D721Med (cell line): ENCODE results near the gene TDRD7.
"Not testable (repeated sequence)": the region's sequence is repeated elsewhere in the genome, so short reads cannot be mapped to it uniquely, and the experiment has no call there.

Experiments
- DNase-seq: peaks from one replicate; pipeline ENCODE4 v3.0.0; 2011; ENCODE audit warnings: low spot score; ENCODE audit not compliant: insufficient read length
- FAIRE-seq: peaks from 2 replicates; lab custom pipeline; 2011; peaks lifted over from hg19 to GRCh38; lab: Jason Lieb, UNC
- TF ChIP-seq, protein P1 (sequence below): IDR thresholded peaks from 2 replicates; pipeline ENCODE4 v1.5.1; 2012; ENCODE audit warnings: mild to moderate bottlenecking, control low read depth; ENCODE audit not compliant: insufficient read depth; ENCODE audit errors: missing control alignments

The TDRD7 gene

DNA sequence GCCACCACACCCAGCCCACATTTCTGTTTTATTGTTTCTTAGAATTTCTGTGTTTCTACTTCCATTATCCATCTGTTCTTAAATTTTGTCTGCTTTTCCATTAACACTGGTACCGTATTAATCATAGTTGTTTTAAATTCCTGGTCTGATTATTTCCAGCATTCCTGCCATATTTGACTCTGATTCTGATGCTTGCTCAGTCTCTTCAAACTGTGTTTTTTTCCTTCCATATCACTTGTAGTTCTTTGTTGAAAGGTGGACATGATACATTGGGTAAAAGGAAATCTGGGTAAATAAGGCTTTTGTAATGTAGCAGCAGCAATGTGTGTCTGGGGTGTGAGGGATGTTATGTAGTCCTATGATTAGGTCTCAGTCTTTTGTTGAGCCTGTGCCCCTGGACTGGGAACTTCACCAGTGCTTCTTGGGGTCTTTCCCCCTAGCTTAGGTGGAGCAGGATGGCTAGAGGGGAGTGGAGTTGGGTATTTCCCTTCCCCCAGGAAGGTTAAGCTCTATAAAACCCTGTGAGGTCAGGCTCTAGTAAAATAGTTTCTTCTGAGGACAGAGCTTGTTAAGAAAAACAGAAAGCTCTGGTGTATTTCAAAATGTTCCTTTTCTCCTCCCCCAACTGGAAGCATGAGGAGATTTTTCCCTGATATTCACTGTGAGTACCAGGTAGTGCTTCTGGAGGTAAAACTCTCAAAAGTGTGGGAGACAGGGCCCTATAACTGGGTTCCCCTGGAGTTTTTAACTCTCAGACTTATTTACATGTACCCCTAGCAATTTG, 79.5 kb downstream of the TDRD7 start:
- DNase-seq (no peak), FAIRE-seq (no peak)
- TF ChIP-seq, protein P1, sequence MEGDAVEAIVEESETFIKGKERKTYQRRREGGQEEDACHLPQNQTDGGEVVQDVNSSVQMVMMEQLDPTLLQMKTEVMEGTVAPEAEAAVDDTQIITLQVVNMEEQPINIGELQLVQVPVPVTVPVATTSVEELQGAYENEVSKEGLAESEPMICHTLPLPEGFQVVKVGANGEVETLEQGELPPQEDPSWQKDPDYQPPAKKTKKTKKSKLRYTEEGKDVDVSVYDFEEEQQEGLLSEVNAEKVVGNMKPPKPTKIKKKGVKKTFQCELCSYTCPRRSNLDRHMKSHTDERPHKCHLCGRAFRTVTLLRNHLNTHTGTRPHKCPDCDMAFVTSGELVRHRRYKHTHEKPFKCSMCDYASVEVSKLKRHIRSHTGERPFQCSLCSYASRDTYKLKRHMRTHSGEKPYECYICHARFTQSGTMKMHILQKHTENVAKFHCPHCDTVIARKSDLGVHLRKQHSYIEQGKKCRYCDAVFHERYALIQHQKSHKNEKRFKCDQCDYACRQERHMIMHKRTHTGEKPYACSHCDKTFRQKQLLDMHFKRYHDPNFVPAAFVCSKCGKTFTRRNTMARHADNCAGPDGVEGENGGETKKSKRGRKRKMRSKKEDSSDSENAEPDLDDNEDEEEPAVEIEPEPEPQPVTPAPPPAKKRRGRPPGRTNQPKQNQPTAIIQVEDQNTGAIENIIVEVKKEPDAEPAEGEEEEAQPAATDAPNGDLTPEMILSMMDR, result no peak

DNA sequence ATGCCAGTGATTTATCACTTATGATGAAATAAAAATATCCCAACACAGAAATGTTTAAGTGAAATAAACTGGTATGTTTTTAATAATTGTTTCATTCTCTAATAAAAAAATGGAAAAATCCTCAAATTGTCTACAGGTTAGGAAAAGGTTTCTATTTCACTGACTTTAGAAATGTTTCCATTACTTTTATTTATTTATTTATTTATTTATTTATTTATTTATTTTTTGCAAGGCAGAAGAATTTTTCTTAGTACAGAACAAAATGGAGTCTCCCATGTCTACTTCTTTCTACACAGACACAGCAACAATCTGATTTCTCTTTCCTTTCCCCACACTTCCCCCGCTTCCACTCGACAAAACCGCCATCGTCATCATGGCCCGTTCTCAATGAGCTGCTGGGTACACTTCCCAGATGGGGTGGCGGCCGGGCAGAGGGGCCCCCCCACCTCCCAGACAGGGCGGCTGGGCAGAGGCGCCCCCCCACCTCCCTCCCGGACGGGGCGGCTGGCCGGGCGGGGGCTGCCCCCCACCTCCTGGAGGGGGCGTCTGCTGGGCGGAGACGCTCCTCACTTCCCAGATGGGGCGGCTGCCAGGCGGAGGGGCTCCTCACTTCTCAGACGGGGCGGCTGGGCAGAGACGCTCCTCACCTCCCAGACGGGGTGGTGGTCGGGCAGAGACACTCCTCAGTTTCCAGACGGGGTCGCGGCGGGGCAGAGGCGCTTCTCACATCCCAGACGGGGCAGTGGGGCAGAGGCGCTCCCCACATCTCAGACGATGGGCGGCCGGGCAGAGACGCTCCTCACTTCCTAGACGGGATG, 85.9 kb downstream of the TDRD7 start:
- not testable (repeated sequence) for DNase-seq, FAIRE-seq

DNA sequence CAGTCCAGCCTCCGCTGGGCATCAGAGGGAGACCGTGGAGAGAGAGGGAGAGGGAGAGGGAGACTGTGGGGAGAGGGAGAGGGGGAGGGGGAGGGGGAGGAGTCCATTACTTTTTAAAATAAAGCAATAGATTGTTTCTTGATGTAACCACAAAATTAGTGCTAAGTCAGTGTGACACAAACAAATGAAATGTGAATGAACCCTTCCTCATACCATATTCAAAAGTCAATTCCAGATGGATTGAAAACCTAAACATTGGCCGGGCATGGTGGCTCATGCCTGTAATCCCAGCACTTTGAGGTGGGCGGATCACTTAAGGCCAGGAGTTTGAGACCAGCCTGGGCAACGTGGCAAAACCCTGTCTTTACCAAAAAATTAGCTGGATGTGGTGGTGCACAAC, 87.0 kb downstream of the TDRD7 start:
- DNase-seq, FAIRE-seq: not testable (repeated sequence)

DNA sequence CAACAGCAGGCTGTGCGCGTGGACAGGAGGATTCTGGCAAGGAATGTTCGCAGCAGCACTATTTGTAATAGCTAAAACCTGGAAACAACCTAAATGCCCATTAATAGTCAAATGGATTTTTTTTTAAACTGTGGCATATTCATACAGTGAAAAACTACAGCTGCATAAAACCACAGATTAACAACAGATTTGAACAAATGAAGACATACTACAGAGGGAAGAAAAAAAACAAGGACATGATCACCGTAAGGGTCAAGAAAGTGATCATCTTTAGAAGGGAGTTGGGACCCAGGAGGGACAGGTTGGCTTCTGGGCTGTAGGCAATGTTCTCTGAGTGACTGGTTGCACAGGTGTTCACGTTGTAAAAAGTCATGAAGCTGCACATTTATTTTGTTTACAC, 88.4 kb downstream of the TDRD7 start:
- TF ChIP-seq, protein P1, result no peak
- DNase-seq, result no peak

DNA sequence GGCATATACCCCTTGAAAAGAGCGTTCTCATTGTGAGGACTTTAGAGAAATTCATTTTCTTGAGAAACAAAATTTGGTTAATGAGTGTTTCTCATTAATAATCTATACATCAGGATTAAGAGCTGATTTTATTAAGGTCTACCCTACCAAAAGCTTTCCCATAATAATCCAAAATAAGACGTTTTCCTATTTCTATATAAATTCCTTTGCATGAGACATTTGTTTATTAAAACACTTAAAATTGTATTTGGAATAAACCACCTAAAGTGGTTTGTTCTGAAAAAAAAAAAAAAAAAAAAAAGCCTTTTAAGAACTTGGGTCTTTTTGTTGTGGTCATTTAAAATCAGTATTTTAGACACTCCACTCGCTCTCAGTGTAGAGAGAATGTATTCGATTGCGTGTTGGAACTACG, 88.9 kb downstream of the TDRD7 start:
- no peak for DNase-seq
- TF ChIP-seq, protein P1, result no peak
- no peak for FAIRE-seq

More for the DNA sequence above, 88.4 kb downstream of the TDRD7 start:
- no peak for FAIRE-seq

DNA sequence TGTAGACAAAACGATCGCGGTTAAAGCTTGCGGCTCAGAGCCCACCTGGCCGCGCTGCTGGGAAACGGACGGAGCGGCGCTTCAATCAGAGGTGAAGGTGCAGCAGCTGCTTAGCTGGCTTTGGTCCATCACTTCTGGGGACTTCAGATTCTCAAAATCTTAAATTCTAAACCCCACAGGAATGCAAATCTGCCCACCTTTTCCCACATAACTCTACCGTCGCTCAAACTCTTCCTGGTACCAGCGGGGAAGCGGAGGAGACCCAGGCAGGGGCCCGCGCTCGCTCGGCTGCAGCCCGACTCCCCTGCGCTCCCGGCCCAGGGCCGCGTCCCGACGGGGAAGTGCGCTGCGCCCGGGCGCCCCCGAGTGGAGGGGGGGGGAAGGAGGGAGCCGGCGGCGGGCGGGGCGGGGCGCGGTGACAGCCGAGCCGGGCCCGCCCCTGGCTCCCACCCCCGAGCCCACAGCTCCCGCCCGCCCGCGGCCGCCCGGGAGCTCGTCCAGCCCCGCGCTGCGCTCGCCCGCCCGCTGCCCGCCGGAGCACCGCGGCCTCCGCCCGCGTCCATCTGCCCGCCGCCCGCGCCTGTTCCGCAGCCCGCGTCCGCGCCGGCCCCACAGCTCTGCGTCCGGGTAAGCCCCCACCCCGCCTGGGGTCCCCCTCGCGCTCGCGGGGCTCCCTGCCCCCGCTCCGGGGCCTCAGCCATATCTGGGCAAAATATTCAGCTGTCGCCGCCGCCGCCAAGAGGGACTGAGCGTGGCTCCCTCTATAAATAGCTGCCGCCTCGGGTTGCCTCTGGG, 89.5 kb downstream of the TDRD7 start, which contains the start of gene TMOD1:
Gene TMOD1, plus strand, starts transcription at position 490 of the 795 bp plus-strand sequence. CDS start 22,523 bp downstream, outside the sequence.
- TF ChIP-seq, protein P1, result no peak
- DNase-seq, result peak; percentile 77
- no peak for FAIRE-seq

DNA sequence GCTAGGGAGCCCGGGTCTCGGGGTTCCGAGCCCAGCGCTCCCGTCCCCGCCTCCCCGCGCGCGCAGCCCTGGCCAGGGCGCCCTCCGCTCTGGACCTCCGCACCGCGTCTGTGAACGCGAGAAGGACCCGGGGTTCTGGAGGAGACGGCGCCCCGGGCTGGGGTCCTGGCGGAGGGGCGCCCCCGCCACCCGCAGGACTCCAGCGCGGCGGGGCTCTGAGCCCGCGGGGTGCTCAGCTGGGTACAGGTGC, 90.0 kb downstream of the TDRD7 start:
- DNase-seq (no peak), FAIRE-seq (no peak)
- TF ChIP-seq, protein P1, result no peak
